A673 (cell line): ENCODE results near the gene LGR6. TPM values are rescaled to one million over a fixed set of nuclear protein-coding genes. Genes with fewer than 3 reads are reported as not detected.
"Not testable (repeated sequence)": the region's sequence is repeated elsewhere in the genome, so short reads cannot be mapped to it uniquely, and the experiment has no call there.

Experiments used
- BruUV-seq: library from RNA; stranded (reverse); fragments of 400-500 nt; replicated peaks from 2 replicates; lab custom pipeline; 2021; lab: Mats Ljungman, UMichigan
- CTCF ChIA-PET: fragments of 300-600 bp; sonication (Branson Sonifier 250); formaldehyde crosslinking; loops from one replicate; lab custom pipeline; 2022; ENCODE audit warnings: antibody characterized with exemption; lab: Charles Lee
- POLR2A ChIA-PET: fragments of 300-600 bp; sonication (Branson Sonifier 250); formaldehyde crosslinking; loops from one replicate; lab custom pipeline; 2022; ENCODE audit warnings: antibody characterized with exemption; ENCODE audit not compliant: low non-redundant PET; lab: Charles Lee
- DNase-seq: peaks from one replicate; pipeline ENCODE4 v3.0.0-alpha.2; 2015; ENCODE audit warnings: low spot score
- H3K27ac ChIP-seq: fragments of 200-600 bp; sonication (generic); 2 replicates; pipeline ENCODE4 v1.5.1; 2016; ENCODE audit warnings: mixed run types, low read depth, mild to moderate bottlenecking, mixed read lengths, antibody characterized with exemption, low read length; ENCODE audit not compliant: poor library complexity, severe bottlenecking
- H3K27me3 ChIP-seq: fragments of 200-600 bp; sonication (generic); replicated peaks from 2 replicates; pipeline ENCODE4 v1.6.1; 2017; ENCODE audit warnings: mixed run types, low read depth, mild to moderate bottlenecking, mixed read lengths, antibody characterized with exemption, low read length; ENCODE audit not compliant: insufficient read depth, poor library complexity
- H3K36me3 ChIP-seq: fragments of 200-600 bp; sonication (generic); 2 replicates; pipeline ENCODE4 v1.6.1; 2016; ENCODE audit warnings: mixed run types, mild to moderate bottlenecking, mixed read lengths, antibody characterized with exemption, low read length; ENCODE audit not compliant: insufficient read depth, poor library complexity, severe bottlenecking
- H3K4me1 ChIP-seq: fragments of 200-600 bp; sonication (generic); 2 replicates; pipeline ENCODE4 v1.6.1; 2017; ENCODE audit warnings: mixed run types, mild to moderate bottlenecking, mixed read lengths, antibody characterized with exemption, low read length; ENCODE audit not compliant: insufficient read depth, poor library complexity, severe bottlenecking
- H3K4me3 ChIP-seq: fragments of 200-600 bp; sonication (generic); 2 replicates; pipeline ENCODE4 v1.5.1; 2016; ENCODE audit warnings: low read depth, mixed run types, mild to moderate bottlenecking, mixed read lengths, low read length; ENCODE audit not compliant: poor library complexity, severe bottlenecking
- H3K9me3 ChIP-seq: fragments of 200-600 bp; sonication (generic); 2 replicates; pipeline ENCODE4 v1.6.1; 2016; ENCODE audit warnings: mixed run types, low read depth, mild to moderate bottlenecking, mixed read lengths, antibody characterized with exemption, low read length; ENCODE audit not compliant: poor library complexity, severe bottlenecking
- EZH2 ChIP-seq: fragments of 200-600 bp; sonication (generic); IDR thresholded peaks from 2 replicates; pipeline ENCODE4 v1.6.1; 2017; ENCODE audit warnings: borderline replicate concordance, low read depth, mild to moderate bottlenecking, mixed read lengths, antibody characterized with exemption, low read length; ENCODE audit not compliant: poor library complexity, severe bottlenecking
- intact Hi-C: fragments of 100-400 bp; cut with micrococcal nuclease; formaldehyde crosslinking; loops from one replicate; pipeline ENCODE4 v1.10.0; 2022; ENCODE audit not compliant: unreplicated experiment
- total RNA-seq: library from RNA; stranded (reverse); gene quantifications from 2 replicates; pipeline ENCODE4 v1.2.3, GENCODE V29; 2021
- TF ChIP-seq, protein P1 (sequence below): fragments of 300-800, 200-600 bp; sonication (generic); conservative IDR thresholded peaks from 2 replicates; pipeline ENCODE4 v1.5.1; 2017; ENCODE audit warnings: low read depth, mild to moderate bottlenecking, antibody characterized with exemption, low read length, moderate library complexity, mixed read lengths

Gene LGR6
- total RNA-seq, 1 experiment from 2014 or later: not detected

DNA sequence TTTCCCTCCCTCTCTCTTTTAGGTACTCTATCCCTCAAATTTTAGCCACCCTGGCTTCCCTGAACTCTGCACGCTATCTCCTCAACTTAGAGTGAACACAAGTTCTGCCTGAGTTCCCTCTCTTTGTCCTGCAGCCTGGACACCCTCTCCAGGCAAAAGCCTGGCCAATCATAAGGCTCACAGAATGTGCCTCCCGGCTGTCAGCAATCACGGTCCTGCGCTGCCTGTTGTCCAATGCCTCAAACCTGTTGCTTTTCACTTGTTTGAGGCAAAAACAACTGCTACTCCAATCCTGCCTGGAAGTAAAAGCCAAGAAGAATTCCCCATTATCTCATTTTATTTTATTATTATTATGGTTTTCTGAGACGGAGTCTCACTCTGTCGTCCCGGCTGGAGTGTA is 66.1 kb downstream of the LGR6 start:
- intact Hi-C loops: no loop called here
- TF ChIP-seq, protein P1, sequence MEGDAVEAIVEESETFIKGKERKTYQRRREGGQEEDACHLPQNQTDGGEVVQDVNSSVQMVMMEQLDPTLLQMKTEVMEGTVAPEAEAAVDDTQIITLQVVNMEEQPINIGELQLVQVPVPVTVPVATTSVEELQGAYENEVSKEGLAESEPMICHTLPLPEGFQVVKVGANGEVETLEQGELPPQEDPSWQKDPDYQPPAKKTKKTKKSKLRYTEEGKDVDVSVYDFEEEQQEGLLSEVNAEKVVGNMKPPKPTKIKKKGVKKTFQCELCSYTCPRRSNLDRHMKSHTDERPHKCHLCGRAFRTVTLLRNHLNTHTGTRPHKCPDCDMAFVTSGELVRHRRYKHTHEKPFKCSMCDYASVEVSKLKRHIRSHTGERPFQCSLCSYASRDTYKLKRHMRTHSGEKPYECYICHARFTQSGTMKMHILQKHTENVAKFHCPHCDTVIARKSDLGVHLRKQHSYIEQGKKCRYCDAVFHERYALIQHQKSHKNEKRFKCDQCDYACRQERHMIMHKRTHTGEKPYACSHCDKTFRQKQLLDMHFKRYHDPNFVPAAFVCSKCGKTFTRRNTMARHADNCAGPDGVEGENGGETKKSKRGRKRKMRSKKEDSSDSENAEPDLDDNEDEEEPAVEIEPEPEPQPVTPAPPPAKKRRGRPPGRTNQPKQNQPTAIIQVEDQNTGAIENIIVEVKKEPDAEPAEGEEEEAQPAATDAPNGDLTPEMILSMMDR: no peak
- no peak for TF ChIP-seq EZH2
- CTCF ChIA-PET: no interaction called here
- Histone ChIP-seq H3K9me3 (no peaks in the 10 kb centered on the region), H3K27me3 (peaks cover 33% of the 10 kb centered on the region), H3K4me1 (no peaks in the 10 kb centered on the region), H3K27ac (no peak overlapping the region), H3K36me3 (no peaks in the 10 kb centered on the region), H3K4me3 (no peak overlapping the region)
- DNase-seq: no peak
- POLR2A ChIA-PET: no interaction called here
- no TSS peak for BruUV-seq

DNA sequence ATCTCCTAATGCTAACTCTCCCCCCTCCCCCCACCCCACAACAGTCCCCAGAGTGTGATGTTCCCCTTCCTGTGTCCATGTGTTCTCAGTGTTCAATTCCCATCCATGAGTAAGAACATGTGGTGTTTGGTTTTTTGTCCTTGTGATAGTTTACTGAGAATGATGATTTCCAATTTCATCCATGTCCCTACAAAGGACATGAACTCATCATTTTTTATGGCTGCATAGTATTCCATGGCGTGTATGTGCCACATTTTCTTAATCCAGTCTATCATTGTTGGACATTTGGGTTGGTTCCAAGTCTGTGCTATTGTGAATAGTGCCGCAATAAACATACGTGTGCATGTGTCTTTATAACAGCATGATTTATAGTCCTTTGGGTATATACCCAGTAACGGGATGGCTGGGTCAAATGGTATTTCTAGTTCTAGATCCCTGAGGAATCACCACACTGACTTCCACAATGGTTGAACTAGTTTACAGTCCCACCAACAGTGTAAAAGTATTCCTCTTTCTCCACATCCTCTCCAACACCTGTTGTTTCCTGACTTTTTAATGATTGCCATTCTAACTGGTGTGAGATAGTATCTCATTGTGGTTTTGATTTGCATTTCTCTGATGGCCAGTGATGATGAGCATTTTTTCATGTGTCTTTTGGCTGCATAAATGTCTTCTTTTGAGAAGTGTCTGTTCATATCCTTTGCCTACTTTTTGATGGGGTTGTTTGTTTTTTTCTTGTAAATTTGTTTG is 67.8 kb downstream of the LGR6 start:
- H3K4me3 ChIP-seq, H3K9me3 ChIP-seq, intact Hi-C loops, H3K27ac ChIP-seq, DNase-seq, H3K4me1 ChIP-seq, POLR2A ChIA-PET, BruUV-seq, H3K36me3 ChIP-seq: not testable (repeated sequence)
- CTCF ChIA-PET: interaction anchor here (0.5 kb wide), 1 partner anchor 20 kb away, joined by 3 read pairs; no protein-coding TSS in a partner anchor
- peaks cover 49% of the 10 kb centered on the region for H3K27me3 ChIP-seq

DNA sequence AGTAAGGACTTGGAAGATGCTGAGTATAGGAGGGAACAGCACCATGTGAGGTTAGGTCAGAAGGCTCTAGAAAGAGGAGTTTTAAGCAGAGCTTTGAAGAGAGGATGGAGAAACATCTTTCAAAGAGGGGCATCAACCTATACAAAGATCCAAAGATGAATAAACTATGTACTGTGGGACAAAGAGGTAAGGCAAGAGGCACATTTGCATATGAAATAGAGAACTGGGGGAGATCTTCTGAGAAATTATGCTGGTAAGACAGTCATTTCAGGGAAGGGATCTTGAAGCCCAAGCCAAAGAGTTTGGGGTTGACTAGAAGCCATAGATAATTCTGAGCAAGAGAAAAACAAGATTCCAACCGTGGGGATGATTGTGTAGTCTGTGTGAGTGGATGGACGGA is 70.0 kb downstream of the LGR6 start:
- peaks cover 51% of the 10 kb centered on the region for H3K27me3 ChIP-seq
- no peaks in the 10 kb centered on the region for H3K36me3 ChIP-seq
- no peak overlapping the region for H3K27ac ChIP-seq
- no peaks in the 10 kb centered on the region for H3K4me1 ChIP-seq
- intact Hi-C loops: no loop called here
- BruUV-seq: no TSS peak
- ChIA-PET POLR2A (no interaction called here), CTCF (no interaction called here)
- TF ChIP-seq, protein P1: no peak
- no peak for TF ChIP-seq EZH2
- no peak overlapping the region for H3K4me3 ChIP-seq
- DNase-seq: no peak
- no peaks in the 10 kb centered on the region for H3K9me3 ChIP-seq

DNA sequence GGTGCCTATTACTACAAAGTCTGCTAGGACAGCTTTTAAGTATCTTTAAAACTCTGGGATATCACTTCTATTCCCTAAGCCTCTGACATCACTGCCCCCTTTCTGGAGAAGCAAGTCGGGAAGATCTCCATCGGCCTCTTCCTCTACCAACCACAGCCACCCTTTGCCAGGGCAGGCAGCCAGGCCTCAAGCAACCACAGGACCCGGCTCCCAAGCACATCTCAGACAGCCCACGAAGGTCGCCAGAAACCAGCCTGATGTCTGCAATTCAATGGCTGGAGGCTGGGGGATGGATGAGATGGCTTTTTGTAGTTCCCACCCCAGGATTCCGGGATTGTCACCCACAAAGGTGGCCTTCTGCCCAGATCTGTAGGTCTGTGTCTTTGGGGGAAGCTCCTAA is 70.7 kb downstream of the LGR6 start:
- Histone ChIP-seq H3K9me3 (no peaks in the 10 kb centered on the region), H3K27ac (no peak overlapping the region), H3K4me3 (no peak overlapping the region), H3K4me1 (no peaks in the 10 kb centered on the region), H3K36me3 (no peaks in the 10 kb centered on the region), H3K27me3 (peaks cover 45% of the 10 kb centered on the region)
- CTCF ChIA-PET: no interaction called here
- no peak for TF ChIP-seq EZH2
- TF ChIP-seq, protein P1: no peak
- POLR2A ChIA-PET: no interaction called here
- BruUV-seq: no TSS peak
- no peak for DNase-seq
- intact Hi-C loops: no loop called here
